H9 (cell line): ENCODE measurements around the gene MED13L. TPM values are rescaled to one million over a fixed set of nuclear protein-coding genes. Genes with fewer than 3 reads are reported as not detected.

Experiments used
- DNase-seq: peaks from one replicate; pipeline ENCODE4 v3.0.0-alpha.2; 2017
- H2AFZ ChIP-seq: one replicate; pipeline ENCODE4 v1.6.1; 2013; ENCODE audit warnings: mild to moderate bottlenecking, low read length, control low read depth, moderate library complexity
- H2AK5ac ChIP-seq: 2 replicates; pipeline ENCODE4 v1.6.1; 2013; ENCODE audit warnings: low read length, control low read depth, mixed read lengths; ENCODE audit not compliant: insufficient read length
- H2BK120ac ChIP-seq: one replicate; pipeline ENCODE4 v1.6.1; 2013; ENCODE audit warnings: low read depth, mild to moderate bottlenecking, low read length, control low read depth, inconsistent platforms; ENCODE audit not compliant: poor library complexity, severe bottlenecking
- H2BK12ac ChIP-seq: 2 replicates; pipeline ENCODE4 v1.6.1; 2013; ENCODE audit warnings: low read length, control low read depth, mixed read lengths, low read depth; ENCODE audit not compliant: insufficient read length
- H2BK15ac ChIP-seq: 2 replicates; pipeline ENCODE4 v1.6.1; 2013; ENCODE audit warnings: low read depth, low read length, control low read depth
- H2BK20ac ChIP-seq: one replicate; pipeline ENCODE4 v1.6.1; 2013; ENCODE audit warnings: low read depth, mild to moderate bottlenecking, low read length, control low read depth, inconsistent platforms; ENCODE audit not compliant: poor library complexity, severe bottlenecking
- H2BK5ac ChIP-seq: 2 replicates; pipeline ENCODE4 v1.6.1; 2013; ENCODE audit warnings: low read length, control low read depth, mixed read lengths; ENCODE audit not compliant: insufficient read length
- H3K14ac ChIP-seq: 2 replicates; pipeline ENCODE4 v1.6.1; 2013; ENCODE audit warnings: low read length, control low read depth; ENCODE audit not compliant: insufficient read depth
- H3K18ac ChIP-seq: 2 replicates; pipeline ENCODE4 v1.6.1; 2013; ENCODE audit warnings: low read depth, mild to moderate bottlenecking, mixed read lengths, low read length, control low read depth; ENCODE audit not compliant: insufficient read length
- H3K23ac ChIP-seq: 2 replicates; pipeline ENCODE4 v1.6.1; 2013; ENCODE audit warnings: low read length, control low read depth, mixed read lengths, low read depth; ENCODE audit not compliant: insufficient read length
- H3K23me2 ChIP-seq: 2 replicates; pipeline ENCODE4 v1.6.1; 2013; ENCODE audit warnings: low read depth, mild to moderate bottlenecking, mixed read lengths, low read length, control low read depth; ENCODE audit not compliant: insufficient read length, poor library complexity, severe bottlenecking
- H3K27ac ChIP-seq: 2 replicates; pipeline ENCODE4 v1.5.1; 2013; ENCODE audit warnings: low read length, control low read depth, mixed read lengths, low read depth; ENCODE audit not compliant: insufficient read length
- H3K27me3 ChIP-seq: 2 replicates; pipeline ENCODE4 v1.6.1; 2013; ENCODE audit warnings: low read length, control low read depth, inconsistent platforms; ENCODE audit not compliant: insufficient read depth
- H3K4ac ChIP-seq: 2 replicates; pipeline ENCODE4 v1.6.1; 2013; ENCODE audit warnings: low read depth, mild to moderate bottlenecking, control low read depth, inconsistent platforms, low read length, moderate library complexity
- H3K4me1 ChIP-seq: 2 replicates; pipeline ENCODE4 v1.6.1; 2013; ENCODE audit warnings: low read length, control low read depth, inconsistent platforms; ENCODE audit not compliant: insufficient read depth
- H3K4me2 ChIP-seq: 2 replicates; pipeline ENCODE4 v1.6.1; 2013; ENCODE audit warnings: low read length, control low read depth, mixed read lengths; ENCODE audit not compliant: insufficient read length, insufficient read depth
- H3K56ac ChIP-seq: 2 replicates; pipeline ENCODE4 v1.6.1; 2013; ENCODE audit warnings: low read depth, mild to moderate bottlenecking, mixed read lengths, low read length, control low read depth; ENCODE audit not compliant: insufficient read length
- H3K79me1 ChIP-seq: 2 replicates; pipeline ENCODE4 v1.6.1; 2013; ENCODE audit warnings: low read depth, mild to moderate bottlenecking, moderate library complexity, low read length, control low read depth, inconsistent platforms; ENCODE audit not compliant: insufficient read depth, poor library complexity, severe bottlenecking
- H3K79me2 ChIP-seq: 2 replicates; pipeline ENCODE4 v1.6.1; 2013; ENCODE audit warnings: low read length, control low read depth, inconsistent platforms; ENCODE audit not compliant: insufficient read depth
- H3K9ac ChIP-seq: 2 replicates; pipeline ENCODE4 v1.6.1; 2013; ENCODE audit warnings: low read length, control low read depth, mixed read lengths; ENCODE audit not compliant: insufficient read length; ENCODE audit errors: extremely low read depth
- H3K9me3 ChIP-seq: one replicate; pipeline ENCODE4 v1.6.1; 2013; ENCODE audit warnings: low read depth, low read length, inconsistent platforms; ENCODE audit not compliant: control insufficient read depth
- H3T11ph ChIP-seq: one replicate; pipeline ENCODE4 v1.6.1; 2013; ENCODE audit warnings: mild to moderate bottlenecking, low read length, control low read depth, inconsistent platforms
- H4K20me1 ChIP-seq: one replicate; pipeline ENCODE4 v1.6.1; 2013; ENCODE audit not compliant: control insufficient read depth, insufficient read length, insufficient read depth
- H4K5ac ChIP-seq: 2 replicates; pipeline ENCODE4 v1.6.1; 2013; ENCODE audit warnings: low read depth, mild to moderate bottlenecking, mixed read lengths, low read length, control low read depth; ENCODE audit not compliant: insufficient read length
- H4K8ac ChIP-seq: replicated peaks from 2 replicates; pipeline ENCODE4 v1.6.1; 2013; ENCODE audit warnings: low read length, control low read depth, mixed read lengths, low read depth; ENCODE audit not compliant: insufficient read length
- H4K91ac ChIP-seq: 2 replicates; pipeline ENCODE4 v1.6.1; 2013; ENCODE audit warnings: low read depth, mild to moderate bottlenecking, moderate library complexity, mixed read lengths, low read length, control low read depth; ENCODE audit not compliant: insufficient read length
- H3K27ac Mint-ChIP-seq, 3 experiments: 2 replicates in 2 of 3; 3 replicates in 1 of 3; pipeline ENCODE4 v1.8.0; 2020 to 2021; ENCODE audit warnings: mixed read lengths in 3 of 3, mild to moderate bottlenecking in 1 of 3, moderate library complexity in 1 of 3
- H3K27me3 Mint-ChIP-seq: 2 replicates; pipeline ENCODE4 v1.8.0; 2021; ENCODE audit warnings: low read depth, mild to moderate bottlenecking, moderate library complexity, mixed read lengths
- H3K36me3 Mint-ChIP-seq, 3 experiments: 2 replicates in 2 of 3; 3 replicates in 1 of 3; pipeline ENCODE4 v1.8.0; 2020 to 2021; ENCODE audit warnings: low read depth in 3 of 3, mixed read lengths in 3 of 3; ENCODE audit not compliant: insufficient read depth in 1 of 3
- H3K4me1 Mint-ChIP-seq, 2 experiments: 2 replicates each; pipeline ENCODE4 v1.8.0; 2020; ENCODE audit warnings: mixed read lengths in 2 of 2
- H3K4me3 Mint-ChIP-seq, 2 experiments: 2 replicates in 1 of 2; 3 replicates in 1 of 2; pipeline ENCODE4 v1.8.0; 2020 to 2021; ENCODE audit warnings: mild to moderate bottlenecking in 2 of 2, mixed read lengths in 2 of 2, moderate library complexity in 1 of 2
- H3K9me3 Mint-ChIP-seq, 2 experiments: 2 replicates in 1 of 2; 3 replicates in 1 of 2; pipeline ENCODE4 v1.8.0; 2020; ENCODE audit warnings: mild to moderate bottlenecking in 2 of 2, mixed read lengths in 2 of 2, moderate library complexity in 1 of 2
- CTCF ChIP-seq: fragments of 200-600 bp; sonication (generic); conservative IDR thresholded peaks from 3 replicates; pipeline ENCODE4 v1.8.0; 2021; ENCODE audit warnings: antibody characterized with exemption, mild to moderate bottlenecking
- WGBS: extraction: QIAGEN DNeasy Blood & Tissue Kit; methylation state at CpG from one replicate; pipeline ENCODE4 v1.1.7; 2013; ENCODE audit warnings: missing lambda C conversion rate, low lambda C conversion rate, mixed read lengths; ENCODE audit not compliant: insufficient read length; ENCODE audit errors: extremely low coverage; 5-methylcytosine and 5-hydroxymethylcytosine counted together
- total RNA-seq: library from RNA; stranded (reverse); gene quantifications from 2 replicates; pipeline ENCODE4 v1.2.1, GENCODE V29; 2021

The MED13L gene
- total RNA-seq, 1 experiment from 2014 or later = 52.4 TPM

GRCh38 chr12:116123451-116124258 lies 153.8 kb downstream of the MED13L start:
- Mint-ChIP-seq H3K9me3 (no peaks in the 10 kb centered on the region; a peak in 1 of 5 replicates), H3K4me3 (peak overlapping the region in 1 of 2 experiments; percentile 8; a peak in 2 of 5 replicates)

More at GRCh38 chr12:116123451-116124258, 153.8 kb downstream of the MED13L start:
- Histone ChIP-seq H3K27me3 (no peaks in the 10 kb centered on the region), H3K56ac (no peak overlapping the region), H2AFZ (no peak overlapping the region), H3K4me1 (peaks cover 10% of the 10 kb centered on the region), H4K20me1 (no peaks in the 10 kb centered on the region), H4K5ac (no peak overlapping the region), H3K9ac (no peak overlapping the region), H2AK5ac (no peak overlapping the region), H2BK12ac (no peak overlapping the region), H3K18ac (no peak overlapping the region), H2BK5ac (peak overlapping the region; percentile 31), H3T11ph (no peak overlapping the region), H3K14ac (no peak overlapping the region), H3K79me1 (peaks cover 5% of the 10 kb centered on the region), H4K91ac (no peak overlapping the region), H3K9me3 (no peaks in the 10 kb centered on the region), H4K8ac (no peak overlapping the region), H2BK120ac (no peak overlapping the region), H2BK15ac (no peak overlapping the region), H3K4me2 (peak overlapping the region; percentile 28), H2BK20ac (no peak overlapping the region), H3K23ac (no peak overlapping the region), H3K23me2 (no peaks in the 10 kb centered on the region), H3K4ac (no peak overlapping the region), H3K79me2 (peaks cover 1% of the 10 kb centered on the region; the same call in 1 of the 2 replicates), H3K27ac (no peak overlapping the region)
- no CpG with 5 or more reads among the region's 11 CpGs for WGBS
- Mint-ChIP-seq H3K27me3 (no peaks in the 10 kb centered on the region), H3K36me3 (no peaks in the 10 kb centered on the region), H3K4me1 (peaks cover 63 to 67% of the 10 kb centered on the region in 2 experiments), H3K27ac (peak overlapping the region in 2 of 3 experiments; percentile 3 to 24; a peak in 4 of 7 replicates)
- TF ChIP-seq CTCF = no peak
- DNase-seq = no peak
